ENCODE data around the gene R3HDM1.

GRCh38 chr2:135600915-135601314, 69.6 kb downstream of the R3HDM1 start:
- TF ChIP-seq CTCF (IDR thresholded peaks at IDR 0.05) (no peak), POLR2A (IDR thresholded peaks at IDR 0.05) (no peak)
